Loucy (cell line): ENCODE measurements around the gene FAM162A.

Experiments
- H2AFZ ChIP-seq: fragments of 200-600 bp; sonication (generic); 2 replicates; pipeline ENCODE4 v1.6.0; 2016; ENCODE audit warnings: antibody characterized with exemption, mild to moderate bottlenecking, low read length, moderate library complexity
- H3F3A ChIP-seq: fragments of 200-600 bp; 2 replicates; pipeline ENCODE4 v1.6.0; 2016; ENCODE audit warnings: antibody characterized with exemption, low read depth, mild to moderate bottlenecking
- H3K27me3 ChIP-seq: fragments of 200-600 bp; sonication (generic); 2 replicates; pipeline ENCODE4 v1.6.1; 2014; ENCODE audit warnings: low read length, mild to moderate bottlenecking; ENCODE audit not compliant: insufficient read depth, poor library complexity, severe bottlenecking
- H3K36me3 ChIP-seq: fragments of 200-600 bp; sonication (generic); 2 replicates; pipeline ENCODE4 v1.6.1; 2016; ENCODE audit warnings: low read length; ENCODE audit not compliant: insufficient read depth
- H3K4me1 ChIP-seq: fragments of 200-600 bp; sonication (generic); 2 replicates; pipeline ENCODE4 v1.5.1; 2014; ENCODE audit warnings: low read length, mild to moderate bottlenecking; ENCODE audit not compliant: insufficient read depth, poor library complexity, severe bottlenecking
- H3K4me2 ChIP-seq: fragments of 200-600 bp; sonication (generic); 2 replicates; pipeline ENCODE4 v1.6.0; 2014; ENCODE audit warnings: antibody characterized with exemption, low read length, low read depth, mild to moderate bottlenecking; ENCODE audit not compliant: poor library complexity, severe bottlenecking
- H3K4me3 ChIP-seq: fragments of 200-600 bp; sonication (generic); 2 replicates; pipeline ENCODE4 v1.5.1; 2014; ENCODE audit warnings: low read length, mild to moderate bottlenecking, mixed read lengths; ENCODE audit not compliant: poor library complexity, severe bottlenecking
- H3K79me2 ChIP-seq: fragments of 200-600 bp; sonication (generic); 2 replicates; pipeline ENCODE4 v1.6.1; 2014; ENCODE audit warnings: low read length; ENCODE audit not compliant: insufficient read depth
- H3K9ac ChIP-seq: fragments of 200-600 bp; sonication (generic); 2 replicates; pipeline ENCODE4 v1.6.0; 2014; ENCODE audit warnings: mild to moderate bottlenecking, low read depth, low read length, moderate library complexity; ENCODE audit not compliant: poor library complexity, severe bottlenecking
- H3K9me2 ChIP-seq: fragments of 200-600 bp; sonication (generic); replicated peaks from 2 replicates; pipeline ENCODE4 v1.6.1; 2016; ENCODE audit warnings: low read depth, low read length, mixed read lengths
- H3K9me3 ChIP-seq: fragments of 200-600 bp; sonication (generic); 2 replicates; pipeline ENCODE4 v1.6.1; 2014; ENCODE audit warnings: mild to moderate bottlenecking, antibody characterized with exemption, low read length, low read depth; ENCODE audit not compliant: insufficient read depth
- H4K20me1 ChIP-seq: fragments of 200-600 bp; sonication (generic); 2 replicates; pipeline ENCODE4 v1.6.0; 2014; ENCODE audit warnings: antibody characterized with exemption, low read length, mild to moderate bottlenecking; ENCODE audit not compliant: insufficient read depth, poor library complexity, severe bottlenecking
- EZH2phosphoT487 ChIP-seq: fragments of 200-600 bp; IDR thresholded peaks from 2 replicates; pipeline ENCODE4 v1.6.1; 2018; ENCODE audit warnings: antibody characterized with exemption, mild to moderate bottlenecking, moderate library complexity, borderline replicate concordance
- TF ChIP-seq, protein P1 (sequence below): fragments of 200-600 bp; sonication (generic); conservative IDR thresholded peaks from 2 replicates; pipeline ENCODE4 v1.5.1; 2014; ENCODE audit warnings: mild to moderate bottlenecking, antibody characterized with exemption, low read length

Gene FAM162A

GRCh38 chr3:122396511-122396910 lies 12.5 kb downstream of the FAM162A start:
- H3K9me3 ChIP-seq, result no peaks in the 10 kb centered on the region
- TF ChIP-seq, protein P1, sequence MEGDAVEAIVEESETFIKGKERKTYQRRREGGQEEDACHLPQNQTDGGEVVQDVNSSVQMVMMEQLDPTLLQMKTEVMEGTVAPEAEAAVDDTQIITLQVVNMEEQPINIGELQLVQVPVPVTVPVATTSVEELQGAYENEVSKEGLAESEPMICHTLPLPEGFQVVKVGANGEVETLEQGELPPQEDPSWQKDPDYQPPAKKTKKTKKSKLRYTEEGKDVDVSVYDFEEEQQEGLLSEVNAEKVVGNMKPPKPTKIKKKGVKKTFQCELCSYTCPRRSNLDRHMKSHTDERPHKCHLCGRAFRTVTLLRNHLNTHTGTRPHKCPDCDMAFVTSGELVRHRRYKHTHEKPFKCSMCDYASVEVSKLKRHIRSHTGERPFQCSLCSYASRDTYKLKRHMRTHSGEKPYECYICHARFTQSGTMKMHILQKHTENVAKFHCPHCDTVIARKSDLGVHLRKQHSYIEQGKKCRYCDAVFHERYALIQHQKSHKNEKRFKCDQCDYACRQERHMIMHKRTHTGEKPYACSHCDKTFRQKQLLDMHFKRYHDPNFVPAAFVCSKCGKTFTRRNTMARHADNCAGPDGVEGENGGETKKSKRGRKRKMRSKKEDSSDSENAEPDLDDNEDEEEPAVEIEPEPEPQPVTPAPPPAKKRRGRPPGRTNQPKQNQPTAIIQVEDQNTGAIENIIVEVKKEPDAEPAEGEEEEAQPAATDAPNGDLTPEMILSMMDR, result no peak
- TF ChIP-seq EZH2phosphoT487, result no peak
- H3K4me2 ChIP-seq, result no peak overlapping the region
- no peak overlapping the region for H3K9ac ChIP-seq
- no peaks in the 10 kb centered on the region for H4K20me1 ChIP-seq
- H3K36me3 ChIP-seq, result peaks cover 8% of the 10 kb centered on the region; the same call in 1 of the 2 replicates
- no peaks in the 10 kb centered on the region for H3F3A ChIP-seq
- no peaks in the 10 kb centered on the region for H3K27me3 ChIP-seq
- no peaks in the 10 kb centered on the region for H3K9me2 ChIP-seq
- H2AFZ ChIP-seq, result no peak overlapping the region
- H3K79me2 ChIP-seq, result peaks cover 45% of the 10 kb centered on the region; the same call in 1 of the 2 replicates
- no peak overlapping the region for H3K4me3 ChIP-seq
- H3K4me1 ChIP-seq, result peaks cover 24% of the 10 kb centered on the region

GRCh38 chr3:122397201-122397600 lies 13.2 kb downstream of the FAM162A start:
- peaks cover 43% of the 10 kb centered on the region; the same call in 1 of the 2 replicates for H3K79me2 ChIP-seq
- no peak overlapping the region for H2AFZ ChIP-seq
- no peak overlapping the region for H3K4me2 ChIP-seq
- TF ChIP-seq EZH2phosphoT487, result no peak
- TF ChIP-seq, protein P1, result no peak
- peaks cover 8% of the 10 kb centered on the region; the same call in 1 of the 2 replicates for H3K36me3 ChIP-seq
- no peak overlapping the region for H3K4me3 ChIP-seq
- H3K27me3 ChIP-seq, result no peaks in the 10 kb centered on the region
- H3K9me3 ChIP-seq, result no peaks in the 10 kb centered on the region
- H3K9me2 ChIP-seq, result no peaks in the 10 kb centered on the region
- H3K9ac ChIP-seq, result no peak overlapping the region
- H3F3A ChIP-seq, result no peaks in the 10 kb centered on the region
- no peaks in the 10 kb centered on the region for H4K20me1 ChIP-seq
- H3K4me1 ChIP-seq, result peaks cover 24% of the 10 kb centered on the region

- H3K9me2 ChIP-seq, result no peaks in the 10 kb centered on the region
- peaks cover 15% of the 10 kb centered on the region; the same call in 1 of the 2 replicates for H3K36me3 ChIP-seq
- H3K27me3 ChIP-seq, result no peaks in the 10 kb centered on the region
- peaks cover 28% of the 10 kb centered on the region; the same call in 1 of the 2 replicates for H3K79me2 ChIP-seq
- H3K4me2 ChIP-seq, result no peak overlapping the region
- no peaks in the 10 kb centered on the region for H3K9me3 ChIP-seq
- no peak overlapping the region for H2AFZ ChIP-seq
- peaks cover 19% of the 10 kb centered on the region for H3K4me1 ChIP-seq
- H3F3A ChIP-seq, result no peaks in the 10 kb centered on the region
- no peaks in the 10 kb centered on the region for H4K20me1 ChIP-seq
- no peak overlapping the region for H3K4me3 ChIP-seq
- TF ChIP-seq, protein P1, result no peak
- TF ChIP-seq EZH2phosphoT487, result no peak
- no peak overlapping the region for H3K9ac ChIP-seq
Measured at GRCh38 chr3:122398920-122399319, 14.9 kb downstream of the FAM162A start.
